Sigmoid colon (tissue), 7 donors: Measurements from ENCODE around the gene IL18BP. TPM values are rescaled to one million over a fixed set of nuclear protein-coding genes. Genes with fewer than 3 reads are reported as not detected.

Source experiments
- DNase-seq: peaks from one replicate; pipeline ENCODE4 v3.0.0-alpha.2; 2019
- H3K27ac ChIP-seq, 4 donors: fragments of 200-600 bp; sonication (generic); one replicate each; pipeline ENCODE4 v1.5.1; 2016 to 2019; ENCODE audit warnings: mild to moderate bottlenecking in 1 of 4
- H3K27me3 ChIP-seq, 3 donors: fragments of 200-600 bp; sonication (generic); one replicate each; pipeline ENCODE4 v1.5.1; 2019; ENCODE audit warnings: mild to moderate bottlenecking in 1 of 3
- H3K36me3 ChIP-seq, 4 donors: fragments of 200-600 bp; sonication (generic); one replicate each; pipeline ENCODE4 v1.5.1; 2016 to 2019
- H3K4me1 ChIP-seq, 4 donors: fragments of 200-600 bp; sonication (generic); one replicate each; pipeline ENCODE4 v1.5.1; 2017 to 2019
- H3K4me3 ChIP-seq, 4 donors: fragments of 200-600 bp; sonication (generic); one replicate each; pipeline ENCODE4 v1.5.1; 2017 to 2019; ENCODE audit warnings: mild to moderate bottlenecking in 2 of 4, moderate library complexity in 1 of 4
- H3K9me3 ChIP-seq, 4 donors: fragments of 200-600 bp in 3 of 4; sonication (generic) in 3 of 4; one replicate each; pipeline versions ENCODE4 v1.5.1 to v1.6.1; 2013 to 2019
- CTCF ChIP-seq, 4 experiments: fragments of 450-650 bp in 3 of 4; fragments of 200-600 bp in 1 of 4; IDR thresholded peaks; one replicate each; pipeline ENCODE4 v1.5.1; 2016 to 2019; ENCODE audit warnings: antibody characterized with exemption in 4 of 4, mild to moderate bottlenecking in 3 of 4, moderate library complexity in 2 of 4
- EP300 ChIP-seq, 4 donors: sonication (generic); formaldehyde crosslinking; IDR thresholded peaks; one replicate each; pipeline ENCODE4 v1.6.1; 2017; ENCODE audit warnings: antibody characterized with exemption in 4 of 4
- POLR2A ChIP-seq, 2 donors: fragments of 450-650 bp; IDR thresholded peaks; one replicate each; pipeline ENCODE4 v1.6.1; 2016; ENCODE audit warnings: antibody characterized with exemption in 2 of 2, mild to moderate bottlenecking in 2 of 2, moderate library complexity in 2 of 2
- POLR2AphosphoS5 ChIP-seq, 4 donors: sonication (generic); formaldehyde crosslinking; IDR thresholded peaks; one replicate each; pipeline ENCODE4 v1.6.1; 2017; ENCODE audit warnings: antibody characterized with exemption in 4 of 4
- WGBS, 2 donors: extraction: QIAGEN DNeasy Blood & Tissue Kit; methylation state at CpG; one replicate each; pipeline ENCODE4 v1.1.7; 2013; 5-methylcytosine and 5-hydroxymethylcytosine counted together
- intact Hi-C: fragments of 100-400 bp; cut with DNase I; formaldehyde crosslinking; loops from one replicate; pipeline ENCODE4 v1.15.1; 2023
- polyA plus RNA-seq, 3 donors: library from polyadenylated mRNA; stranded (reverse); fragments of 200-250 nt; gene quantifications; one replicate each; pipeline ENCODE4 v1.2.3, GENCODE V29; 2013
- total RNA-seq, 4 donors: library from RNA; depleted of rRNA; stranded (reverse); fragments of >200 nt; gene quantifications; one replicate each; pipeline ENCODE4 v1.1.0, GENCODE V29; 2016
- donor health status: healthy with polysubstance abuse.
- donor health status: Bipolar disorder and iron deficiency.
- donor health status: healthy.

Gene IL18BP
- total and polyA plus RNA-seq, 7 donors = 2.5 to 21.3 (median 6.0) TPM

DNA sequence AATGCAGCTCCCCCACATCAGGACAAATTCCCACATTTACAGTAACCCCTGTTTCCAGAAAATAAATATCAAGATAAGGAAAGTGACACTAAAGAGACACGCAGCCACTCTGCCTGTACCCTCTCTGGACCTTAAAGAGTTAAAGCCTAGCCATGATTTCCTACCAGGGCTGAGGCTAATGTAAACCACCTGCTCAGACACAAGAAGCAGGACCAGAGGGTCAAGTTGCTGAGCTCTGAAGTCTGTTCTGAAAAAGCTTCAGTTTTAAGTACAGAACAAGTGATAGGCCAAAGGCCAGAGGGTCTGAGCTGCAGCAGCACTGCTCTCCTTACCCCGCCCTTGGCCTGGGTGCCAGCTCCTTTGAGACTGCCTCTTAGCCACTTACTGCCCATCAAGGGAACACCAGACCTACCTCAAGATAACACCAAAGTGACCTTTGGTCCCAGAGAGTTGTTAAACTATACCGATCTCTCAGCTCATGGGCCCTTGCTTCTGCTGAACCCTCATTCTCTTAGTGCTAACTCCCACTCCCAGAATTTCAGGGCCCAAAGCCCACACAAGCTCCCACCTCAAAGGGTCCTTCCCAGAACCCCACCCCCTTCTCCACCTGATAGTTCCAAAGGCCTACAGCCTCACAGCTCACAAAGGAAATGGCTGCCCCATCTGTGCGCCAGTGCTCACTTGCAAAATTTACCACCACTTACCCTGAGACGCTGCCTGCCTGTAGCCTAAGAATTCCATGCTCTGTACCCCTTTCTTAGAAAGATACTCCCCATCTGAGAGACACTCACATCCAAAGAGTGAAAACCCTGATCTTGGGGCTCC, 40.5 kb downstream of the IL18BP start:
- DNase-seq = no peak
- Histone ChIP-seq H3K4me3 (peak overlapping the region; percentile 50 to 68 (median 62)), H3K36me3 (peaks cover 5 to 19% (median 14%) of the 10 kb centered on the region in 4 donors), H3K27me3 (no peaks in the 10 kb centered on the region), H3K9me3 (no peaks in the 10 kb centered on the region), H3K27ac (peak overlapping the region; percentile 96 to 98 (median 97)), H3K4me1 (peaks cover 0 to 78% (median 65%) of the 10 kb centered on the region in 4 donors)
- TF ChIP-seq EP300 (IDR thresholded peaks at IDR 0.05) (no peak), POLR2A (IDR thresholded peaks at IDR 0.05) (no peak), CTCF (IDR thresholded peaks at IDR 0.05) (no peak), POLR2AphosphoS5 (IDR thresholded peaks at IDR 0.05) (peak in 2 of 4 donors; percentile 30 to 34)
- WGBS, 2 donors = 8 to 29% methylated on average over 5 of the region's 5 CpGs
- intact Hi-C loops = loop anchor here (5.0 kb wide), 1 partner anchor 183 kb away; the partner anchor contains the start of gene INPPL1

DNA sequence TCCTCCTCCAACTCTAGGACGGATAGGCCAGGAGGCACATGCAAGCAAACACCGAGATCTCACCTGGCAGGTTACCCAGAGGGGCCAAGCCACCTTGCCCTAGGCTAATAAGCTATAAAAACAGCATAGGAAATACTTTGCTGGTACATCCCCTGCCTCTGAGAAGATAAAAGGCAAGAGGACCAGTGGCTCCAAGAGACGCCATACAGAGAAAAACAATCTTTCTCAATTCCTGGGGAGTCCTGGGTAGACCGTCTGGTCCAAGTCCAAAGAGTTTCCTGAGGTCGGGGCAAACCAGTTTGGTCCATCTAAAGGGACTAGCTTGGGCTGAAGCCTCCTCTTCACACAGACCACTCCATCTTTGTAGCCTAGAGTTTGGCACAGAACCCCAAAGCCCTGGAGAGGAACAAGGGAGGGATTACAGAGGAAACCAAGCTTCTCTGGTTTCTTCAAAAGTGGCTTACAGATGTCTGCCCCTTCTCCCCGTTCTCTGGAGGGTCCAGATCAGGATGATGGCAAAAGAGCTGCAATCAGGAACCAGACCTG, 41.2 kb downstream of the IL18BP start:
- Histone ChIP-seq H3K36me3 (peaks cover 0 to 12% (median 8%) of the 10 kb centered on the region in 4 donors), H3K27me3 (no peaks in the 10 kb centered on the region), H3K4me3 (peak overlapping the region; percentile 50 to 68 (median 62)), H3K9me3 (no peaks in the 10 kb centered on the region), H3K27ac (peak overlapping the region; percentile 96 to 98 (median 97)), H3K4me1 (peaks cover 0 to 75% (median 65%) of the 10 kb centered on the region in 4 donors)
- TF ChIP-seq EP300 (IDR thresholded peaks at IDR 0.05) = no peak
- TF ChIP-seq POLR2A (IDR thresholded peaks at IDR 0.05) = no peak
- no peak for TF ChIP-seq POLR2AphosphoS5 (IDR thresholded peaks at IDR 0.05)
- TF ChIP-seq CTCF (IDR thresholded peaks at IDR 0.05) = no peak
- DNase-seq = no peak
- whole genome bisulfite sequencing, 2 donors = 3 to 10% methylated on average over 6 of the region's 6 CpGs
- intact Hi-C loops = loop anchor here (1.0 to 5.0 kb wide), 2 partner anchors 72 to 182 kb away; partner anchors contain the start of genes ANAPC15 and INPPL1

DNA sequence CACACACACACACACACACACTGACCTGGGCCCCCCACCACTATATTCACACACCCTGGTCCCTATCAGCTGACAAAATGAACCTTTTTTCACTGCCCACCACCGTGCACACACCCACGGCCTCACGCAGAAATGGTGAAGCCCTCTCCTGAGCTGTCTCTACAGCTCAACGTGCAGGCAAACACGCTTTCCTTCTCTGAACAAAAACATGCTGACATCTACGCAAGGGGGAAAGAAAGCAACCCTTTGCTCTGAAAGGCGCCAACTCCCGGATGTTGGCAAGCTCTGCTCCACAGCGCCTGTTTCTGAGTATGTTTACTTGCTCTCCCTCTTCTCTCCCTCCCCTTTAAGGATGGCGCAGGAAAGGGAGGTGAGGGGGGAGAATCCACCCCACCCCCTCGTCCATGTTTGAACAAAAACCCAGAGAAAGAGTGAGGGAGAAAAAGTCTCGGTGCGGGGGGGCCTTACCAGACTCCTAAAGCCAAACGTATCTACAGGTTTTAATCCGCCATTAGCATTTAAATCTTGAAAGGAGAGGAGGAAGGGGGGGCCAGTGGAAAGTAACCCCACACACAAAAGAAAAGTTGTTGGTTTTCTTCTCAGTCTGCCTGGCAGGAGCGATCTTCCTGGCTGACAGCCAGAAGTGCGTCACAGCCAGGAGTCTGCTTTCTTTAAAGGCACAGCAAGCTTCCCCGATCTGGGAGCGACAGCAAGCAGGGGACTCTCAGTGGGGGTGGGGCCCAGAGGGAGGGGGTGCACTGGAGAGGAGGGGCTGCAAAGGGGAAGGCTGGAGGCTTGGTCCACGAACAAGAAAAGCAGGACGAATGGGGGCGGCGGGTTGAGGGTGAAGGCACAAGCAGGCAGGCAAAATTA, 42.0 kb downstream of the IL18BP start:
- no peaks in the 10 kb centered on the region for H3K9me3 ChIP-seq
- 0% methylated on average over 23 of the region's 23 CpGs for WGBS, 2 donors
- H3K4me3 ChIP-seq = peak overlapping the region; percentile 50 to 68 (median 62)
- H3K27ac ChIP-seq = peak overlapping the region; percentile 96 to 98 (median 97)
- TF ChIP-seq CTCF (IDR thresholded peaks at IDR 0.05) = no peak
- peak; percentile 86 to 92 (median 91) for TF ChIP-seq POLR2AphosphoS5 (IDR thresholded peaks at IDR 0.05)
- peak in 2 of 4 donors; percentile 28 to 47 for TF ChIP-seq EP300 (IDR thresholded peaks at IDR 0.05)
- peak; percentile 57 to 61 for TF ChIP-seq POLR2A (IDR thresholded peaks at IDR 0.05)
- H3K27me3 ChIP-seq = no peaks in the 10 kb centered on the region
- DNase-seq = peak; percentile 99
- peaks cover 0 to 76% (median 67%) of the 10 kb centered on the region in 4 donors for H3K4me1 ChIP-seq
- intact Hi-C loops = loop anchor here (1.0 kb wide), 2 partner anchors 39 to 72 kb away; partner anchors contain the start of gene ANAPC15
- H3K36me3 ChIP-seq = peaks cover 0 to 4% (median under 1%) of the 10 kb centered on the region in 4 donors

GRCh38 chr11:72041364-72042063, 42.8 kb downstream of the IL18BP start:
- H3K27me3 ChIP-seq = no peaks in the 10 kb centered on the region
- peaks cover 0 to 74% (median 64%) of the 10 kb centered on the region in 4 donors for H3K4me1 ChIP-seq
- 2% methylated on average over 23 of the region's 23 CpGs for WGBS, 2 donors
- no peaks in the 10 kb centered on the region for H3K36me3 ChIP-seq
- DNase-seq = peak; percentile 93
- TF ChIP-seq CTCF (IDR thresholded peaks at IDR 0.05) = no peak
- peak; percentile 72 to 88 (median 84) for TF ChIP-seq POLR2AphosphoS5 (IDR thresholded peaks at IDR 0.05)
- TF ChIP-seq EP300 (IDR thresholded peaks at IDR 0.05) = peak in 1 of 4 donors; percentile 11
- TF ChIP-seq POLR2A (IDR thresholded peaks at IDR 0.05) = peak; percentile 69 to 74
- H3K27ac ChIP-seq = peak overlapping the region; percentile 96 to 98 (median 97)
- no peaks in the 10 kb centered on the region for H3K9me3 ChIP-seq
- peak overlapping the region; percentile 50 to 68 (median 62) for H3K4me3 ChIP-seq
- intact Hi-C loops = loop anchor here (1.0 kb wide), 1 partner anchor 38 kb away; no protein-coding TSS in a partner anchor
